Measurements from ENCODE around the gene EIF3B.

DNA sequence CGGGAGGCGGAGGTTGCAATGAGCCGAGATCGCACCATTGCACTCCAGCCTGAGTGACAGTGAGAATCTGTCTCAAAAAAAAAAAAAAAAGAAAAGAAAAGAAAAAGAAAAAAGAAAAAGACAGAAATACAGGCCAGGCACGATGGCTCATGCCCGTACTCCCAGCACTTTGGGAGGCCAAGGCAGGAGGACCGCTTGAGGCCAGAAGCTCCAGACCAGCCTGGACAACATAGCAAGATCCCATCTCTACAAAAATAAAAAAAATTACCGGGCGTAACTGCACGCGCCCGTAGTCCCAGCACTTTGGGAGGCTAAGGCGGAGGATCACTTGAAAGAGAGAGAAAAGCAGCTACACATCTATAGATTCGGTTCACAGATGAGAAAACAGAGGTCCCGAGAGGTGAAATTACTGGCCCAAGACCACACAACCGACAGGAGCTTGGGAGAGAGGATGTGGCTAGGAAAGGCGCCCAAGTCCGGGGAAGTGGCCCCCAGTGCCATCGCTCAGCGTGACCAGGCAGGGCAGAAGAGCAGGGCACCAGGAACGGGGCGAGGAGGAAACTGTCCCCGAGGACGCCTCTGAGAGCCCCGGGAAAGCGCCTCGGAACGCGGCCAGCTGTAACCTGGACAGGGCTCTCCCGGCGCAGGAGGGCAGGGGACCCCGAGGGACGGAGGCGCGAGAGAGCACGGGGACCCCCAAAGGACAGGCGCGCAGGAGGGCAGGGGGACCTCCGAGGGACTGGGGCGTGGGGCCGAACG lies 41.0 kb upstream of the EIF3B start:
- TF ChIP-seq EP300 (IDR thresholded peaks at IDR 0.05), result no peak
- TF ChIP-seq, protein P1, sequence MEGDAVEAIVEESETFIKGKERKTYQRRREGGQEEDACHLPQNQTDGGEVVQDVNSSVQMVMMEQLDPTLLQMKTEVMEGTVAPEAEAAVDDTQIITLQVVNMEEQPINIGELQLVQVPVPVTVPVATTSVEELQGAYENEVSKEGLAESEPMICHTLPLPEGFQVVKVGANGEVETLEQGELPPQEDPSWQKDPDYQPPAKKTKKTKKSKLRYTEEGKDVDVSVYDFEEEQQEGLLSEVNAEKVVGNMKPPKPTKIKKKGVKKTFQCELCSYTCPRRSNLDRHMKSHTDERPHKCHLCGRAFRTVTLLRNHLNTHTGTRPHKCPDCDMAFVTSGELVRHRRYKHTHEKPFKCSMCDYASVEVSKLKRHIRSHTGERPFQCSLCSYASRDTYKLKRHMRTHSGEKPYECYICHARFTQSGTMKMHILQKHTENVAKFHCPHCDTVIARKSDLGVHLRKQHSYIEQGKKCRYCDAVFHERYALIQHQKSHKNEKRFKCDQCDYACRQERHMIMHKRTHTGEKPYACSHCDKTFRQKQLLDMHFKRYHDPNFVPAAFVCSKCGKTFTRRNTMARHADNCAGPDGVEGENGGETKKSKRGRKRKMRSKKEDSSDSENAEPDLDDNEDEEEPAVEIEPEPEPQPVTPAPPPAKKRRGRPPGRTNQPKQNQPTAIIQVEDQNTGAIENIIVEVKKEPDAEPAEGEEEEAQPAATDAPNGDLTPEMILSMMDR (IDR thresholded peaks at IDR 0.05), result no peak
- TF ChIP-seq POLR2A (IDR thresholded peaks at IDR 0.05), result no peak
